D721Med (cell line): Measurements from ENCODE around the gene GP9.
"Not testable (repeated sequence)": the region's sequence is repeated elsewhere in the genome, so short reads cannot be mapped to it uniquely, and the experiment has no call there.

ENCODE experiments used
- DNase-seq: peaks from one replicate; pipeline ENCODE4 v3.0.0; 2011; ENCODE audit warnings: low spot score; ENCODE audit not compliant: insufficient read length
- FAIRE-seq: peaks from 2 replicates; lab custom pipeline; 2011; peaks lifted over from hg19 to GRCh38; lab: Jason Lieb, UNC
- TF ChIP-seq, protein P1 (sequence below): IDR thresholded peaks from 2 replicates; pipeline ENCODE4 v1.5.1; 2012; ENCODE audit warnings: mild to moderate bottlenecking, control low read depth; ENCODE audit not compliant: insufficient read depth; ENCODE audit errors: missing control alignments

Gene GP9

DNA sequence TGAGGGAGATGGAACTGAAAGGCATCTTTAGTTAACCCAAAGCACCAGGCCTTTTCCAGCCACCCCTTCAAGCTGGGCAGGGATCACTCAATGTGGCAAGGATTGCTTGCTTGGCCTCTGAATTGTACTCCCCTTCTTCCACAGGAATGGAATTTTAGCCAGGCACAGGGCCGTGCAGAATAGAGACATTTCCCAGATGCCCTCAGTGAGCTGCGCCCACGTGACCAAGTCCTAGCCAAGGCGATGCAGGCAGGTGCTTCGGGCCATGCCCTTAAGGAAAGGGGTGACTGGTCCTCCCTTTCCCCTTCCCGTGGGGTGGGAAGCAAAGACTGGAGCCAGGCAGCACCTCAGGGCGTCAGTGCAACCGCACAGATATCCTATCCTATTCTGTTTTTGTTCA lies 17.9 kb downstream of the GP9 start:
- FAIRE-seq = no peak
- DNase-seq = no peak
- TF ChIP-seq, protein P1, sequence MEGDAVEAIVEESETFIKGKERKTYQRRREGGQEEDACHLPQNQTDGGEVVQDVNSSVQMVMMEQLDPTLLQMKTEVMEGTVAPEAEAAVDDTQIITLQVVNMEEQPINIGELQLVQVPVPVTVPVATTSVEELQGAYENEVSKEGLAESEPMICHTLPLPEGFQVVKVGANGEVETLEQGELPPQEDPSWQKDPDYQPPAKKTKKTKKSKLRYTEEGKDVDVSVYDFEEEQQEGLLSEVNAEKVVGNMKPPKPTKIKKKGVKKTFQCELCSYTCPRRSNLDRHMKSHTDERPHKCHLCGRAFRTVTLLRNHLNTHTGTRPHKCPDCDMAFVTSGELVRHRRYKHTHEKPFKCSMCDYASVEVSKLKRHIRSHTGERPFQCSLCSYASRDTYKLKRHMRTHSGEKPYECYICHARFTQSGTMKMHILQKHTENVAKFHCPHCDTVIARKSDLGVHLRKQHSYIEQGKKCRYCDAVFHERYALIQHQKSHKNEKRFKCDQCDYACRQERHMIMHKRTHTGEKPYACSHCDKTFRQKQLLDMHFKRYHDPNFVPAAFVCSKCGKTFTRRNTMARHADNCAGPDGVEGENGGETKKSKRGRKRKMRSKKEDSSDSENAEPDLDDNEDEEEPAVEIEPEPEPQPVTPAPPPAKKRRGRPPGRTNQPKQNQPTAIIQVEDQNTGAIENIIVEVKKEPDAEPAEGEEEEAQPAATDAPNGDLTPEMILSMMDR = no peak

DNA sequence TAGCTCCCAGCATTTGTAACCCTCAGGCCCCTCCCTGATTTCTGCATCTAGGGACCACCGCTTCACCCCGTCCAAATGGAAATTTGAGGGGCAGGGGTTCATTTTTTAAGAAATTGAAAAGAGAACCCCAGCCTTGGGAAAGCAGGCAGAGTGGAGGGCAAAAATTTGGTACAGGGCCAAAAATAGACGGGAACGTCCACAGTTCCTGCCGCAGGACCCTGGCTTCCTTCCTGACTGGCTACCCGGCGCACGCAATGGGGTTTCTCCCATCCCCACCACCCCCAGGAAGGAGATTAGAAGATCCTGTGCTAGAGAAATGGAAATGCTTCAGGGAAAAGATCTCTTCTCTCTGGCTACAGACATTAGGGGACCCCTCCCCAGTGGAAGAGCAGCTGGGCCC lies 20.9 kb downstream of the GP9 start:
- TF ChIP-seq, protein P1 = no peak
- DNase-seq (no peak), FAIRE-seq (no peak)

DNA sequence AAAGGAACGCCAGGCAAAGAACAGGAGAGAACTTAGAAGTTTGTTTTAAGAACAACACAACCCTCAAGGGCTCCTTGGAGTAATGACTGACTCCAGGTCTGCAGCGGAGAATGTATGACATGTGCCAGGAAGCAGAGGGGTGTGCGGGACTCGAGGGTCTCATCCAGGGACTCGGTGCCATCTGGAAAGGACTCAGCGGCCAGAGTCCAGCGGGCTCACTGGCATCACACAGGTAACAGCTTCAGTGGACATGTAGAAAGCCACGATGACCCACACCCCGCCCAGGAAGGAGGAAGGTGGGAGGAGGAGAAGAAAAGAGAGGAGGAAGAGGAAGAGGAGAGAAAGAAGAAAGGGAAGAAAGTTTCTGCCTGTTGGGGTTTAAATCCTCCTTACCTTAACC lies 21.4 kb downstream of the GP9 start:
- no peak for DNase-seq
- FAIRE-seq = no peak
- TF ChIP-seq, protein P1 = no peak

DNA sequence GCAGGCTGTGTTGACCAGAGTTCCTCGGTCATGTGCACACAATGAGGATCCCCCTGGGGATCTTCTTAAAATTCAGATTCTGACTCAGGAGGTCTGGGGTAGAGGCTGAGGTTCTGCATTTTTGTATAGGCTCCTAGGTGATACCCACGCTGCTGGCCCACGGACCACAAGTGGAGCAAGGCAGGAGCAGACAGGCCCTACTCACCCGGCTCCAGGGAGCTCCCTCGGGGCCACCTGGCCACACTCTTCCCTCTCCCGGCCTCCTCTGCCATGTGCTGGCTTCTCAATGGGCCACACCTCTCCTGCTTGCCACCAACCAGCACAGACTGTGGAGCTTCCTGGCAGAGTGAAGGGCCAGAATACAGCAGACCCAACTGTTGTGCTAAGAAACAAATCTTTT lies 23.9 kb downstream of the GP9 start:
- TF ChIP-seq, protein P1 = no peak
- FAIRE-seq = no peak
- DNase-seq = no peak

DNA sequence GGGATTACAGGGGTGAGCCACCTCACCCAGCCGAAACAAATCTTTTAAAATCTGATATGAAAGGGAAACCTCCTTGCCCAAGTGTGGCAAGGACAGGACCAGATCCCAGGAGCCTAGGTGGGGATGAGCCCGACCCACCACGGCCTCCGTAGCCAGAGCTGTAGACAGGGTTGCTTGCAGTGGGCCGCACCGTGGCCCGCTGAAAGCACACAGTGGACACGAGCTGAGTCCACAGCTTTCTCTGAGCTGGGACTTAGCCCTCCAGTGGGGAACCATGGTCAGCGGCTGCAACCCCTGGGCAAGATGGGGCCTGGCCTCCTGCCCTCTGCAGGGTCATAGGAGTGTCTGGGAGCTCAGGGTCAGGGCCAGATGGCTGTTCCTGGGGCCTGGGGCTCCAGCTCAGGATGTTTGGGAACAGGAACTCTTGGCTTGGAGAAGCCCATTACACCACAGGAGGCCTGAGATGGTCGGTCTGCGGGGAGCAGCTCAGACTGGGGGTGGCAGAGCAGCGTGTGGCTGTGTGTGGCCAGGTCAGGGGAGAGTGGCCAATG lies 24.7 kb downstream of the GP9 start:
- DNase-seq (no peak), FAIRE-seq (no peak)
- TF ChIP-seq, protein P1 = no peak

DNA sequence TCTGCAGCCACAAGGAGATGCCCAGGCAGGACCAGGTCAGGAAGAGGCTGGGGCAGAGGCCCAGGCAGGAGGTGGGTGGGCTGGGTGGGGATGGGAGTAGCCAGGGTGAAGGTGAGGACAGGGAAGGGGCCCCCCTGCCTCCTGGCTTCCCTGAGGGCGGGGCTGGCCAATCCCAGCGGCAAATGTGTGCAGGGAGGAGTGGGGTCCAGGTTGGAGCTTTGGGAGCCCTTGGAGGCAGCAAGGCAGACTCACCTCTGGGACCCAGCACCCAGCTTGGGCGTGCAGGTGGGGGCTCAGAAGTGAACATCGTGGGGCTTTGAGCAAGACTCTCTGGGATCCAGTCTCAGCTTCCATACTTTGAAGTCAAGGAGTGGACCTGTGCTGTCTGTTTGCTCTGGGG lies 25.2 kb downstream of the GP9 start:
- TF ChIP-seq, protein P1 = no peak

DNA sequence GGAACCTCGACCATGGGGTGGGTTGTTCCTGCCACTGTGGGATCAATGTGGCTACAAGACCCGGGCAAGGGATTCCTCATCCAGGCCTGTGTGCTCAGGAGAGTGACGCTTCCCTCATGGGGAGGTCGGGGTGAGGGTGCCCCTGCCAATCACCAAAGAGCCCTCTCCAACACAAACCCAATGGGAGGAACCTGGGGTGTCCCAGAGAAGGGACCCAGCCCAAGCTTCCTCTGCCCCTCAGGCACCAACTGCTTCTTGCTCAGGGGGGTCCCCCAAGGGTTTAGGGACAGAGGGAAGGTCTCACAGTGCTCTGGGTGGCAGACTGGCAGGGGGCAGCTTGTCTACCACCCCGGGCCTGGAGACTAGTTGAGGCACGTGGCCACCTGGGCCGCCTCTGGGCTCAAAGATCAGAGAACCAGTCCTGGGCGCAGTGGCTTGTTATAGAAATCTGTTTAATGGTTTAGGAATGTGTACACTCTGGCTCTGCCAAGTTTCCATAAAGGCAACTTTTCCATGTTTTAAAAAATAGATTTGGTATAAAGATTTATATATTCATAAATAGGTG lies 26.6 kb downstream of the GP9 start:
- no peak for DNase-seq
- FAIRE-seq = no peak
- TF ChIP-seq, protein P1 = no peak

More for the DNA sequence above, 25.2 kb downstream of the GP9 start:
- no peak for DNase-seq
- no peak for FAIRE-seq

DNA sequence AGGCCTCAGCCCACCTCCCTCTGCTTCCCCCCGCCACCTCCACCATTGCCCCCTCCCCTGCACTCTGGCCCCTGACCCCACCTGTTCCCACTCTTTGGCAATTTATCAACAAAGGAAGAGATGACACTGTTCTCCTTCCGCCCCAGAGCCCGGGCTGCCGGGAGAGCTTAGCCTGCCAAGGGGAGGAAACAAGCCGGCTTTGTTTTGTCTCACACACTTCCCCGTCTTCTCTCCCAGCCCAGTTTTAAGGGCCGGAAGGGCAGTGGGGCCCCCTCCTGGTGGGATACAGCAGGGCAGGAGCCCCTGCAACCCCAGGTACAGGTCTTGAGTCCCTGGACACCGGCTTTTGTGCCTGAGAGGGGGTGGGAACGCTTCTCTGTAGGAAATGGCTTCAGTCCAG lies 27.3 kb downstream of the GP9 start:
- DNase-seq, FAIRE-seq: not testable (repeated sequence)

DNA sequence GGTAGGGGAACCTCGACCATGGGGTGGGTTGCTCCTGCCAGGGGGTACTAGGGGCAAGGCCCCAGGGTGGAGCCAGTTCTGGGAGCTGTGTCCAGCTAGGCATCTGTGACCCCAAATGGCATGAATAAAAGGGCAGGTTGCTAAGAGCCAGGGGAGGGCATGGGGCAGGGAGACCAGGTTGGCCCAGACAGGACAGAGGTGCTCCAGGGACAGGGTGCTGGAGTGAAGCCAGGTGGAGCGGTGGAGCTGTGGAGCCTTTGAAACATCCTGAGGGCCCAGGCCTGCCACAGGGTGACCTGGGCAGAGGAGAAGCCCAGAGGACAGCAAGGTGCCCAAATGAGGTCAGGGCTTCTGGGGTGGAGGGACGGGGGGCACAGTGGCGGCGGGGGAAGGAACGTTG lies 27.7 kb downstream of the GP9 start:
- not testable (repeated sequence) for FAIRE-seq, DNase-seq
